A549 treated with GW870086 at 1 μM for 4 hours (cell line): ENCODE measurements around the gene CR1. TPM values are rescaled to one million over a fixed set of nuclear protein-coding genes. Genes with fewer than 3 reads are reported as not detected.

ENCODE experiments used
- total RNA-seq: library from RNA; stranded (reverse); fragments of 200-300 nt; extraction: Qiagen RNA extraction; gene quantifications from 5 replicates; pipeline ENCODE4 v1.2.3, GENCODE V29; 2022; ENCODE audit warnings: low read depth

The CR1 gene
- total RNA-seq = not detected in 5 replicates

GRCh38 chr1:207495801-207496792, at the start of gene CR1:
CR1 (plus strand) TSS chr1:207496157; CDS start chr1:207496268, 111 bp downstream.

DNA sequence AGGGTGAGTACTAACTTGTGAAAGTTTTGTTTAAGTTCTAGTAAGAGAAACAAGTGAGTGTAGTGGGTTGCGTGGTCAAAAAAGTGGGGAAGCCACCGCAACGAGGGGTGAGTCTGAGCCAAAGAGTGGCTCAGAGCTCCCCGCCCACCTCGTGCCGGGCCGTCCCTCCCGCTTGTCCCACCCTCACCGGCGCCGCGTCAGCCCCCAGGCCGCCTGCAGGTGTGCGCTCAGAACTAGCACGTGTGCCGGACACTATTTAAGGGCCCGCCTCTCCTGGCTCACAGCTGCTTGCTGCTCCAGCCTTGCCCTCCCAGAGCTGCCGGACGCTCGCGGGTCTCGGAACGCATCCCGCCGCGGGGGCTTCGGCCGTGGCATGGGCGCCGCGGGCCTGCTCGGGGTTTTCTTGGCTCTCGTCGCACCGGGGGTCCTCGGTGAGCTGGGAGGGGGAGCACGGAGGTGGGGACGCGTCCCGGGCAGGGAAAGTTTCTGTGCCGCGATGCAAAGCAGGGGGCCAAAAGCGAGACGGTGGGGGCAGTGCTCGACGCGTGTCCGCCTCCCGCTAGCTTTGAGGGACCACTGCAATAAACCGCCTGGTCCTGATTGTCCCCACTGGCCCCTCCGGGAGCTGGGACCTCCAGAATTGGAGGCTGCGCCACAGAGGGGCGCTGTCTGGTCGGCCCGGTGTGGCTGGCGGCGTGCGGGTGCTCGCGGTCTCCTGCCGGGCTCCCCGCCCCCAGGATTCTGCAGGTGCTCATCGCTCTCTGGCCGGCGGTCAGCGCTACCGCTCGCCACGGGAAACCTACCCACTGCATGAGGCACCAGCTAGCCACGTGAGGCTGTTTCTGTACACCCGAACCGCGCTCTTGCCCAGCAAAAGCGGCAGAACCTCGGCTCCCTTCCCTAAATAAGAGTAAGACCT, 41.7 kb upstream of the CR1 start, which contains the start of gene CR2:
CR2 (plus strand) TSS at position 283 of the 919 bp plus-strand sequence; CDS start at position 374, 91 bp downstream.

GRCh38 chr1:207644852-207645634, 149.1 kb downstream of the CR1 start, which contains the start of gene CR1L:
CR1L (plus strand) TSS chr1:207645133; CDS start chr1:207645234, 101 bp downstream.

Other genes starting within 250 kb of the CR1 start
- 93.7 to 142 TPM (median 122 TPM) in 5 replicates for gene CD55, start 174.5 kb upstream of the CR1 start, total RNA-seq
- gene CR2, start 41.8 kb upstream of the CR1 start, total RNA-seq = 0.03 to 0.05 TPM in 2 of 5 replicates, not detected in the others
- gene CR1L, start 149.0 kb downstream of the CR1 start, total RNA-seq = not detected in 5 replicates